HG02759 (cell line): ENCODE measurements around the gene WWOX.

Source experiments
- ATAC-seq: cut with Tn5 transposase; IDR thresholded peaks from one replicate; pipeline ENCODE4 v1.9.1; 2021; ENCODE audit warnings: mild to moderate bottlenecking, moderate library complexity; ENCODE audit not compliant: unreplicated experiment

Gene WWOX

DNA sequence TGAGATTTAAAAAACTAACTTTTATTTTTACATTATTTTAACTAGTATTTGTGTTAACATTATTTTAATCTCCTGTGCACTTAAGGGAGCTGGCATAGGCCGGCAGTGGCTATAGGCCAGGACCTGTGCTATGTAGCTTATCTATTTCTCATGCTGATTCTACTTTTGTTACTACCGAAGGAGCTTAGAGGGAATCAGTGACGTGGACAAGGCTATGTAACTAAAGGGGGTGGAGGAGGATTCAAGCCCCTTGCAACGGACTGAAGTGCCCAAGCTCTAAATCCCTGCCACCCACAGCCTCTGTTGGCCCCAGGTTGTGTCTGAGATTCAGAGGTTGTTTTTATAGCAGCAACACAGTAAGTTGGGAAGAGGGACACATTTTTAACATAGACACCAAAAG, 356.4 kb downstream of the WWOX start:
- no peak for ATAC-seq

DNA sequence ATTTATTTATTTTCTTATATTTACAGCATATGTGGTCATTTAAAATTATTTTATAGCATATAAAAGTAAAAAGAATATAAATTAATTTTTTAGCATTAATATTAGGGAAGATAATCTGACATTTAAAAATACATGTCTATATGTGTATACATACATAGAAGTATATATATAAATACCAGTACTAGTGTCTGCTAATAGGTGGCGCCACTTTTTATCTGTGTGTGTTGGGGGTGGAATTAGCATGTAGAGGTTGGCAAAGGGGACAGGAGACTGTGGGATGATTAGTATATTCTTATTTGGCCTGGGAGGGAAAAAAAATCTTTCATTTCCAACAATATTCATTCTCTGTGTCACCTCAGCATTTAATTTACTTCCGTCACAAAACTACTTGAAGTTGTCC, 359.1 kb downstream of the WWOX start:
- no peak for ATAC-seq

GRCh38 chr16:78460428-78460827, 361.0 kb downstream of the WWOX start:
- ATAC-seq, result no peak

- ATAC-seq, result no peak
Measured at GRCh38 chr16:78461087-78461486, 361.6 kb downstream of the WWOX start.

- no peak for ATAC-seq
Measured at GRCh38 chr16:78461496-78462287, 362.2 kb downstream of the WWOX start.

- no peak for ATAC-seq
Measured at GRCh38 chr16:78462288-78463208, 363.1 kb downstream of the WWOX start.

GRCh38 chr16:78463591-78463990, 364.1 kb downstream of the WWOX start:
- ATAC-seq, result no peak

GRCh38 chr16:78464833-78465232, 365.4 kb downstream of the WWOX start:
- no peak for ATAC-seq

DNA sequence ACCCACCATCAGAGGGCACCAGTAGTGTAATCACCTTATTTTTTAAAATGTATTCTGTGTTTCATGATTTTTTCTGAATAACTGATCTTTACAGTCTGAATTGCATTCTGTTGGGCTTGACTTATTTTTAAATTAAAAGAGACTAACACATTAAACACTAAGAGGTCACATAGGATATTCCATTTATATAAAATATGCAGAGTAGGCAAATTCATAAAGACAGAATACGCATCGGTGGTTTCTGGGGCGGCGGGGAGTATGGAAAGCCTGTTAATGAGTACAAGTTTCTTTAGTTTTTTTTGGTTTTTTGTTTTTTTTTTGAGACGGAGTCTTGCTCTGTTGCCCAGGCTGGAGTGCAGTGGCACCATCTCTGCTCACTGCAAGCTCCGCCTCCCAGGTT, 366.3 kb downstream of the WWOX start:
- ATAC-seq, result no peak

DNA sequence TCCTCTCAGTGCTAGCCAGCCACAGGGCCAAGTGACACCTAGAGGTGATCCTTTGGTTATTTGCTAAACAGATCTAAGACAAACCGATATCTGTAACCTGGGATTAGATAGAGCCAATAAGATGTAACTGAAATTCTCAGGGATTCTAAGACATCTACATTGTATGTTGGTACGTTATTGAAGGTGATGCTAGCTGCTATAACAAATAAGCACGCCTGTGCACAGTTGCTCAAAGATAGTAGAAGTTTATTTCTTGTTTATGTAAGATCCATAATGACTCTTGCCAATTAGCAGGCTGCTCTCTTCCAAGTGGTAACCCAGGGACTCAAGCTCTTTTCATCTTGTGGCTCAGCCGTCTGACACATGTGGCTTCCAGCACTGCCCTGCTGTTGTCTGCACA, 370.3 kb downstream of the WWOX start:
- no peak for ATAC-seq

GRCh38 chr16:78473031-78473699, 373.7 kb downstream of the WWOX start:
- ATAC-seq, result no peak

GRCh38 chr16:78474762-78475161, 375.3 kb downstream of the WWOX start:
- ATAC-seq, result peak; percentile 82

DNA sequence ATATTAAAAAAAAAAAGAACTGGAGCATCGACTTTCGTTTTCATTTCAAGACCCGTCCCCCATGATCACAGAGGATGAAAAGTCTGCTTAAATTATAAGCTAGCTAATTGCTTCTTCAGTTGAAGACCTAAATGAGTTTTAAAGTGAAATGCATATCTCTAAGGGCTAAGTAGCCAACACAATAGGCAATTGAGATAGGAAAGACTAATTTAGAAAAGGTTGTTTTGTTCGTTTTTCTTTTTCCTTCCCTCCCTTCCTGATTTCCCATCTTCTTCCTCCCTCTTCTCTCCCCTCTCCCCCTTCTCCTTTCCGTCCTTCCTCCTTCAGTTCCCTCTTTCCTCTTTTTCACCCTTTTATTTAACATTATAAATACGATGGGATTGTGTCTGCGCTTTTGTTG, 377.2 kb downstream of the WWOX start:
- no peak for ATAC-seq

- no peak for ATAC-seq
Measured at GRCh38 chr16:78478267-78478861, 378.9 kb downstream of the WWOX start.

- ATAC-seq, result no peak
Measured at GRCh38 chr16:78479723-78480122, 380.3 kb downstream of the WWOX start.

GRCh38 chr16:78480588-78480987, 381.1 kb downstream of the WWOX start:
- ATAC-seq, result no peak

GRCh38 chr16:78483124-78483992, 383.9 kb downstream of the WWOX start:
- no peak for ATAC-seq

- no peak for ATAC-seq
Measured at GRCh38 chr16:78484509-78485058, 385.1 kb downstream of the WWOX start.

GRCh38 chr16:78485188-78485916, 385.9 kb downstream of the WWOX start:
- ATAC-seq, result no peak
